Activated CD4-positive, alpha-beta memory T cell treated with anti-CD3 and anti-CD28 coated beads, Interleukin-2, amount 10 ng/mL, durations not matched to agents 7 days and 5 days (primary cell): Measurements from ENCODE around the gene ANAPC5. TPM values are rescaled to one million over a fixed set of nuclear protein-coding genes. Genes with fewer than 3 reads are reported as not detected.

Source experiments
- total RNA-seq, 2 experiments: library from RNA; stranded (reverse); gene quantifications; one replicate each; pipeline ENCODE4 v1.2.3, GENCODE V29; 2021

ANAPC5 gene
- total RNA-seq, 2 experiments from 2014 or later, result 125 to 131 TPM

Other genes starting within 250 kb of the ANAPC5 start
- gene P2RX7, start 219.5 kb downstream of the ANAPC5 start, total RNA-seq, result 10 to 100 TPM; 47.0 to 49.1 TPM
- gene P2RX4, start 142.3 kb downstream of the ANAPC5 start, total RNA-seq, result 100 to 1,000 TPM; 117 to 125 TPM
- gene CAMKK2, start 55.7 kb downstream of the ANAPC5 start, total RNA-seq, result 10 to 100 TPM; 27.6 to 29.1 TPM
- gene RNF34, start 47.7 kb upstream of the ANAPC5 start, total RNA-seq, result 10 to 100 TPM; 88.2 to 90.1 TPM
- gene KDM2B, start 228.6 kb upstream of the ANAPC5 start, total RNA-seq, result 10 to 100 TPM; 59.8 to 62.6 TPM